HG03571 (cell line): ENCODE results near the gene PRDM2.

Experiments
- ATAC-seq: cut with Tn5 transposase; IDR thresholded peaks from one replicate; pipeline ENCODE4 v1.9.1; 2021; ENCODE audit not compliant: unreplicated experiment

The PRDM2 gene

DNA sequence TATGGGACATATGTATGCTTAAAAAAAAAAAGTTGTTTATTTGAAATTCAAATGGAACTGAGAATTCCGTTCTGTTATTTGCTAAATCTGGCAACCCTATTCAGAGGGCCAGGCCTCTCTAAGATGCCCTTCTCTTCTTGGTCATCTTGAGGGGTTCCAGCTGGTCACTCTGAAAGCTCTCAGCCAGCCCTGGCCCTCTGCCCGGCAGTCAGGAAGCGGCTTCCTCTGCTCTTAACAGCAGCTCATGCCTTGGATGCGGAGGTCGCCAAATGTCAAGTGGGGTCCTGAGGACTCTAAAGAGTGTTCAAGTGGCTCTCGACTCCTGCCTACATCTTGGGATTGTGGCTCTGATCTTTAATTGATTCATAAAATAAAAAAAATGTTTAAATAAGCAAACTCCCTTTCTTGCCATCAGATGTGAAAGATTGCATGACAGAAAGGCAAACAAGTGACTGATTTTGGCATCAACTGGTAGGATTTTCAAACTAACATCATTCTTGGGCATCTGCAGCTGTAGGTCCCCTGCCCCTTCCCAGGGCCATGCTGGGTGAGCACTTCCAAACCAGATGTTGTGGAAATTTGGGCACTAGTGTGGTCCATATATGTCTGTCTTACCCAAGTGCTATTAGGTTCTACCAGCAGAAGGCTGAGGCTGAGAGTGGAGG, 130.8 kb downstream of the PRDM2 start:
- no peak for ATAC-seq

DNA sequence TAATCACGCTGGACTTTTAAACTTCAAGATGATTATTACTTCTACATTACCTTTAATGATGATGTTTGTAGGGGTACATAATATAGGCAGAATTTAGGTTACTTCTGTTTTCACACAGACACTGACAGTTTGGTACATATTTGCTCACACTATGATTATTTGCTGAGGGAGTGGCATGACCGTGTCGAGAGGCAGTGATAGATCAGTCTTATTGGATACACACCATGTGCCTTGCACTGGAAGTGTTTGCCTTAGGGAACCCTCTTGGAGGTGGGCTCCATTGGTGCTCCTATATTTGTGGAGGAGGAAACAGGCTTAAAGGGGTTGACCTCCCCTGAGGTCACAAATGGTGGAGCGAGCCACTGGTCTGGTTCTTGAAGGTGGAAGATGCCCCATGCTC, 132.1 kb downstream of the PRDM2 start:
- no peak for ATAC-seq

DNA sequence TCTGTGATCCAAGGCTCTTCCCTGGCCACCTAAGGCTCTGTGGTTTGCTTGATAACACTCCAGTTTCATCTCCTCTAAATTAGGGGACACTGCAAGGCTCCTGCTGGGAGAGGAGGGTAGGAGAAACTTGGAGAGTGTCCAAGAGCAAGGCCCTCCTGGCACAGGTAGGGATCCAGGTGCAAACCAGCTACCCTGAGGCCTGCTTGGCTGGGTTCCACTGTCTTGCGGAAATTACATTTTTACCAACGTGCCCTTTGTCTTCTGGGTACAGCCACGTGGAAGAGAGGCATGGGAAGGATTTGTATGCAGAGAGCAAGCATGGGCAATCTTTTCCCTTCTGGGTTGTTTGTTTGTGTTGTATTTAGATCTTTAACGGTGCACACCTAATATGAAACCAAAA, 132.5 kb downstream of the PRDM2 start:
- ATAC-seq, result no peak

DNA sequence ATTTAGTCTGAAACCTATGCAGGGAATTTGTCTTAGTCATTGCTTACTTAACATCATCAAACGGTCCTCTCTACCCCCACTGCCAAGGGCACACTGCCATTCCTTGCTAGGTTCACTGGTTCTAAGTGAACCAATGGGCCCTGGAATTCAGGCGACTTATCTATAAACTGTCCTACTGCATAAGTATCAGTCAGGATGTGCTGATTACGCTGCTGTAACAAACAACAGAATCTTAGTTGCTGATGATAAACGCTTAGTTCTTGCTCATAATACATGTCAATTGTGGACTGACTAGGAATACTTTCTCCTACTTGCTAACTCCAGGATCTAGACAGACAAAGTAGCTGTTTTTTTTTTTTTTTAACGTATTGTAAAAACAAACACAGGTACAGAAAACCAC, 136.1 kb downstream of the PRDM2 start:
- ATAC-seq, result no peak

DNA sequence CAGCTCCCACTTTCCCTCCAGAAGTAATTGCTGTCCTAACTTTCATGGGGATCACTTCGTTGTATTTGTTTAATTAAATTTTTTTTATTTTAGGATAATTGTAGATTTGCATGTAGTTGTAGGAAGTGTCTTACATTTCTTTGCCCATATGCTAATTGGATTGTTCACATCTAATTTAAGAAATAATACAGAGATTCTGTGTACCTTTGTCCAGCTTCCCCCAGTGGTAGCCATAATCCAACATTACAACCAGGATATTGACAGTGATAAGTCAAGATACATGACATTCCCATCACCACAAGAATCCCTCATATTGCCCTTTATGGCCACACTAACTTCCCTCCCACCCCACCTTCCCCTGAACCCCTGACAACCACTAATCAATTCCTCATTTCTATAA, 136.6 kb downstream of the PRDM2 start:
- ATAC-seq, result no peak

DNA sequence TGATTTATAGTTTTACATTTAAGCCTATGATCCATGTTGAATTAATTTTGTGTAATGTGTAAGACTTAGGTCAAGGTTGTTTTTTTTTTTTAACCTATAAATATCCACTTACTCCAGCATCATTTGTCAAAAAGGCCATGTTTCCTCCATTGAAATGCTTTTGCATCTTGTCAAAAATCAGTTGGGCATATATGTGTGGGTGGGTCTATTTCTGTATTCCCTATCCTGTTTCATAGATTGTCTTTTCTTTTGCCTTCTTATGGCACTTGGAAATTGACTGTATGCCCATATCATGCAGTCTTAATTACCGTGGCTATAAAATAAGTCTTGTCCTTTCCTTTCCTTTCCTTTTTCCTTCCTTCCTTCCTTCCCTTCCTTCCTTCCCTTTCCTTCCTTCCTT, 138.2 kb downstream of the PRDM2 start:
- ATAC-seq, result no peak

DNA sequence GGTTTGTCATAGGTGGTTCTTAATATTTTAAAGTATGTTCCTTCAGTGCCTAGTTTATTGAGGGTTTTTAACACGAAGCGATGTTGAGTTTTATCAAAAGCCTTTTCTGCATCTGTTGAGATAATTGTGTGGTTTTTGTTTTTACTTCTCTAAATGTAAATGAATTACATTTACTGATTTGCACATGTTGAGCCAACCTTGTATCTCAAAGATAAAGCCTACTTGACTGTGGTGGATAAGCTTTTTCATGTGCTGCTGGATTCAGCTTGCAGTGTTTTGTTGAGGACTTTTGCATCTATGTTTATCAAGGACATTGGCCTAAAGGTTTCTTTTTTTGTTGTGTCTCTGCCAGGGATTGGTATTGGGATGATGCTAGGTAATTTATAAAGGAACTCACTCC, 142.5 kb downstream of the PRDM2 start:
- no peak for ATAC-seq

DNA sequence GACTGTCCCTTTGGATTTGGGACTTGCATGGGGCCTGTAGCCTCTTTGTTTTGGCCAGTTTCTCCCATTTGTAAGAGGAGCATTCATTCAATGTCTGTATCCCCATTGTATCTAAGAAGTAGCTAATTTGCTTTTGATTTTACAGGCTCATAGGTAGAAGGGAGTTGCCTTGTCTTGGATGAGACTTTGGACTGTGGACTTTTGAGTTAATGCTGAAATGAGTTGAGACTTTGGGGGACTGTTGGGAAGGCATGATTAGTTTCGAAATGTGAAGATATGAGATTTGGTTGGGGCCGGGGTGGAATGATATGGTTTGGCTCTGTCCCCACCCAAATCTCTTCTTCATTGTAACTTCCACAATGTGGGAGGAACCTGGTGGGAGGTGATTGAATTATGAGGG, 151.7 kb downstream of the PRDM2 start:
- ATAC-seq, result no peak

DNA sequence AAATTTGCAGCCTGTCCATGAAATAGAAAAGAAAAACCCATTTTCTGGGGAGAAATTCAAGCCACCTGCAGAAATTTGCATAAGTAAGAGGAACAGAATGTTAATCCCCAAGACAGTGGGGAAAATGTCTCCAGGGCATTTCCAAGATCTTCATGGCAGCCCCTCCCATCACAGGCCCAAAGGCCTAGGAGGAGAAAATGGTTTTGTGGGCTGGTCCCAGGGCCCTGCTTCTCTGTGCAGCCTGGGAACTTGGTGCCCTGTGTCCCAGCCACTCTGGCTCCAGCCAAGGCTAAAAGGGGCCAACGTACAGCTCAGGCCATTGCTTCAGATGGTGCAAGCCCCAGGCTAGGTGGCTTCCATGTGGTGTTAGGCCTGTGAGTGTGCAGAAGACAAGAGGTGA, 155.6 kb downstream of the PRDM2 start:
- ATAC-seq, result no peak

DNA sequence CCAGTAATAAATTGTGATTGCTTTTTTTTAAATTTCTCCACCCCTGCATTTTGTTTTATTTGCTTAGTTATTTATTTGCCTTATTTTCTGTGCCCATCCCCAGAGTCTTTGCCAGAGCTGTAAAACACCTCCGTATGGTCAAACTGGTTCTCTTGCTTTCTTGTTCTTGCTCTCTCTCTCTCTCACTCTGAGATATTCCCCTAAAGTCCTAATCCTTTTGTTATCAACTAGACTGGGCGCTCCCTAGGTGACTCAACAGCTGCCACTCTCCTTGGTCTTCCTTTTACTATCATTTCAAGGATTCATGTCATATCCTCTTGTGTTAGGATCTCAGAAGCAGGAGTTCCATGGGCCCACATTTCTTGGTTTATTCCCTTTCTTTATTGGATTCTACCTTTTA, 160.0 kb downstream of the PRDM2 start:
- ATAC-seq, result no peak

DNA sequence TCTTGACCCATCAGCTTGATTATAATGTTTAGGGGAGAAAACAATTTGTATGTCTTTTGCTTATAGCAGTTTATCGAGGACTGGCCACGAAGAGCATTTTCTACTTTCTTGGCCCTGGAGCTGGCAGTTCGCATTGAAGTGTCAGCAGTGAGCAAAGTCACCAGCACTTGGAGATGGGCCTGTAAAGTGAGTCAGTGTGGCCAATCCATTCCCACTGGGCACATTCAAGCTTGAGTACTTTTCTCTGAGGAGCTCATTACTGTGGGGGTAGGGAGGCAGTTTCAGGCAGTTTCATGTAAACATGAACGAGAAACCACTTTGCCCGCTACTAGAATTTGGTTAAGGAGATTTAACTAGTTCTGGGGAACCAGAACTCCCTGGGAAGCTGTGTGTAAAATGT, 164.8 kb downstream of the PRDM2 start:
- ATAC-seq, result no peak

DNA sequence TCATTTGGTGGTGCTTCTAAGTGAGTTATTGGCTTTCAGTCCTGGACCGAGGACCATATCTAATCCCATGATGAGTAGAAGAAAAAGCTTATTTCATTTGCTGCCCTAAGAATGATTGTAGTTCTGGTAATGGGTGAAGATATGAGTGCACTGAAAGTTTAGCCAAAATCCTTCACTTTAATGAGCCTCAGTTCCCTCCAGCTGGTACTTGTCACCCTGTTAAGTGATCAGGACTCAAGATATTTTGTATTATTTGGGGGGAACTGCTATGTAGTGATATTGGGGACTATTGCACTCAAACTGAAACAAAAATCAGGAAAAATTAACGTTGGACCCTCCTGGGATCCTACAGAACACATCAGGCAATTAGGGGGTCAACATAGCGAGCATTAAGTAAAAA, 165.9 kb downstream of the PRDM2 start:
- ATAC-seq, result no peak

DNA sequence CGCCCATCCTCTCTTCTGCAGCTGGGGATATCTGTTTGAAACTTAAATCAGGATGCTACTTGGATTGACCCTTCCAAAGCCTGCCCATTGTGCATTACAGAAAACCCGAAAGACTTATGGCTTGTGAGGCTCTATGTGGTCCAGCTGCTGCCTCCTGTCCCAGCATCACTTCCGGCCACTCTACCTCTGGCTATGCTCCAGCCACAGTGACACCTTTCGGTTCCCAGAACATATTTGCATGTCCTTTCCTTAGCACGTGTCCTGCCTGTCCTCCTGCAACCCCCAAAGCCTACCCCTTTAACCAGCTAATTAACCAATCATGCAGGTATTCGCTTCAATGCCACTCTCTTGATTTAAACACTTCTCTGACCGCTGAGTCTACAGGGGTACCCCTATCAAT, 167.6 kb downstream of the PRDM2 start:
- ATAC-seq, result no peak

DNA sequence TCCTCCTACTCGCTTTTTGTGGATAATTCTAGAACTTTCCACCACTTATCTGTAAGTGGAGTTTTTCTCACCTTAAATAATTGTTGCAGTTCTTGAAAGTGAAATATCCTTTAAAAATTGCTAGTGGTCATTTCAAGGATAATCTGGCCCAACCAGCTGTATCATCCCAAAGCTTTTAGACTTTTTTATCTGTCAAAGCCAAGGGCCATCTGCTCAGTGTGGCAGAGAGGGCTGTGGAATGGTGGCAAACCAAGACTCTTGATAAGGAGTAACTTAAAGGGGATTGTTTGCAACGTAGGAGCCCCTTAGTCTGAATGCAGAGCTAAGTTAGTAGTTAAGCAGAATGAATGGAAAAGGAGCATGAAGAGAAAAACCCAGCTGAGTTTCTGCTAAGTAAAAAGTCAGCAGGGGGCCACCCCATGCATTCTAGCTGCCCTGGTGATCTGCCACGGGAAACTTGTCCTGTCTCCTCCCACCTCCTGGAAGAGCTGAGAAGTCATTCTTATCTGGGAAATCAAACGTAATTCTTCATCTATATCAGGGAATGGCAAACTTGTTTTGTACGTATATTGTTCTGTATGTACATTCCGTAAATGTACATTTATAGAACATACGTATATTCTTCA, 169.3 kb downstream of the PRDM2 start:
- ATAC-seq, result no peak

DNA sequence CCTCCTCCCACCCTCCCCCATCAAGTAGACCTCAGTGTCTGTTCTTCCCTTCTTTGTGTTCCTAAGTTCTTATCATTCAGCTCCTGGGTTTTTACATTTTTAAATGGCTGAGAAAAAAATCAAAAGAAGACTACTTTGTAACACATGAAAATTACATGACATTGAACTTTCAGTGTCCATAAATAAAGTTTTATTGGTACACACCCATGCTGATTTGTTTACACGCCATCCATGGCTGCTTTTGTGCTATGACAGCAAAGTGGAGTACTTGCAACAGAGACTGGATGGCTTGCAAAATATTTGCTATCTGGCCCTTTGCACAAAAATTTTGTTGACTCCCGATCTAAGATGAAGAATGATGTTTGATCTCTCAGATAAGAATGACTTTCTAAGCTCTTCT, 171.4 kb downstream of the PRDM2 start:
- ATAC-seq, result no peak

DNA sequence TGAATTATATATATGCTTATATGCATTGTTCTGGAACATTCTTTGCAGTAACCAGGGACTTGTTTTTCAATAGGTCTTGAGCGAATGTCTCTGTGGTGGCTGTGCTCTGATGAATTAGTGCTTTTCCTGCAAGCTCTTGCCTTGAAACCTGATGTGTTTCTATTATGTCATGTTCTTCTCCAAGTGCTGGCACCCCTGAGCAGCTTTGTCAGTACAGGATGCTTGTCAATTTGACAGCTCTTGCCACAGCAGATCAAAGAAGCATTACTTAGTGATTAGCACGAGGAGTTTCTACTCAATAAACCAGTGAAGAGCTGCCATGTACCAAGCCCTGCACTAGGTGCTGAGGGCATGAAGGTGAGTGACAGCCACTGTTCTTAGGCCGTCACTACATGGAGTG, 171.9 kb downstream of the PRDM2 start:
- ATAC-seq, result no peak

DNA sequence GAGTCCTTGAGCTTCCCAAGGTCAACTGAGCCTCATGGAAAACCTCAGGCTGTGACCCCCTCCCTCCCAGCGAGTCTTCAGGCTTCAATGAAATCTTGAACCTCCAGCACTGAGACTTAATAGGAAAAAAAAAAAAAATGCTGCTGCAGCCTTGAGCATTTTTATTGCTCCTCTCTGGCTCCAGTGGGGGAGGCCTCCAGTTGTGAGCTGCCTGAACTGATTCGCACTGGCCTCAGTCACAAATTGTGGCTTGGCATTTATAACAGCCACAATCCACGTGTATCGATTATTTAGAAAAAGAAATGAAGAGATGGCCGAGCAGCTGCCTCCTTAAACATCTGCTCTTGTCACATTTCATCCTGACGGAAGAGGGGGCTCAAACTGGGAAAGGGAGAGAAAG, 173.0 kb downstream of the PRDM2 start:
- no peak for ATAC-seq
